Mesendoderm (in vitro differentiated cells): ENCODE data around the gene ACTN2.

Experiments used
- DNase-seq: peaks from one replicate; pipeline ENCODE4 v3.0.0; 2013
- H2AK5ac ChIP-seq: 2 replicates; pipeline ENCODE4 v1.6.1; 2013; ENCODE audit warnings: low read length, inconsistent platforms
- H2BK120ac ChIP-seq: 2 replicates; pipeline ENCODE4 v1.6.1; 2013; ENCODE audit warnings: low read depth, mild to moderate bottlenecking, low read length, moderate library complexity, mixed read lengths
- H2BK15ac ChIP-seq: replicated peaks from 2 replicates; pipeline ENCODE4 v1.6.1; 2013; ENCODE audit warnings: low read depth, mild to moderate bottlenecking, moderate library complexity
- H2BK5ac ChIP-seq: 2 replicates; pipeline ENCODE4 v1.6.1; 2013; ENCODE audit warnings: low read length, inconsistent platforms
- H3K18ac ChIP-seq: 2 replicates; pipeline ENCODE4 v1.6.1; 2013; ENCODE audit warnings: mild to moderate bottlenecking, low read length, mixed read lengths
- H3K23ac ChIP-seq: one replicate; pipeline ENCODE4 v1.6.1; 2013; ENCODE audit warnings: low read length
- H3K27ac ChIP-seq: 2 replicates; pipeline ENCODE4 v1.5.1; 2013; ENCODE audit warnings: low read depth, mild to moderate bottlenecking, inconsistent platforms, low read length, moderate library complexity
- H3K27me3 ChIP-seq: 2 replicates; pipeline ENCODE4 v1.6.1; 2013; ENCODE audit warnings: low read length, control low read depth, mild to moderate bottlenecking, inconsistent platforms; ENCODE audit not compliant: insufficient read depth, poor library complexity
- H3K36me3 ChIP-seq: 2 replicates; pipeline ENCODE4 v1.6.1; 2013; ENCODE audit warnings: low read length, inconsistent platforms; ENCODE audit not compliant: control insufficient read depth, insufficient read depth
- H3K4ac ChIP-seq: one replicate; pipeline ENCODE4 v1.6.1; 2013; ENCODE audit warnings: low read depth, mild to moderate bottlenecking, low read length, moderate library complexity
- H3K4me1 ChIP-seq: 2 replicates; pipeline ENCODE4 v1.6.1; 2013; ENCODE audit warnings: low read depth, low read length, inconsistent platforms; ENCODE audit not compliant: control insufficient read depth
- H3K4me2 ChIP-seq: 2 replicates; pipeline ENCODE4 v1.6.1; 2013; ENCODE audit warnings: low read length
- H3K4me3 ChIP-seq: 2 replicates; pipeline ENCODE4 v1.5.1; 2013; ENCODE audit warnings: mild to moderate bottlenecking, low read length
- H3K56ac ChIP-seq: one replicate; pipeline ENCODE4 v1.6.1; 2013; ENCODE audit warnings: low read length
- H3K79me1 ChIP-seq: 2 replicates; pipeline ENCODE4 v1.6.1; 2013; ENCODE audit warnings: low read length, inconsistent platforms
- H3K79me2 ChIP-seq: 2 replicates; pipeline ENCODE4 v1.6.1; 2013; ENCODE audit warnings: mild to moderate bottlenecking, low read length; ENCODE audit not compliant: control insufficient read depth, insufficient read depth
- H3K9ac ChIP-seq: 2 replicates; pipeline ENCODE4 v1.6.1; 2013; ENCODE audit warnings: low read length, inconsistent platforms
- H4K5ac ChIP-seq: one replicate; pipeline ENCODE4 v1.6.1; 2013; ENCODE audit warnings: low read length
- H4K8ac ChIP-seq: one replicate; pipeline ENCODE4 v1.6.1; 2013; ENCODE audit warnings: low read depth, mild to moderate bottlenecking, control low read depth, low read length, moderate library complexity
- WGBS: extraction: QIAGEN DNeasy Blood & Tissue Kit; methylation state at CpG from one replicate; pipeline ENCODE4 v1.1.7; 2013; ENCODE audit warnings: low lambda C conversion rate, missing lambda C conversion rate; ENCODE audit not compliant: insufficient coverage; ENCODE audit errors: extremely low coverage; 5-methylcytosine and 5-hydroxymethylcytosine counted together

ACTN2 gene

GRCh38 chr1:236692742-236693141 is 6.4 kb downstream of the ACTN2 start:
- no peaks in the 10 kb centered on the region for H3K36me3 ChIP-seq
- no peak overlapping the region for H3K18ac ChIP-seq
- no peak overlapping the region for H3K4me3 ChIP-seq
- WGBS: no CpG with 5 or more reads among the region's 10 CpGs
- no peaks in the 10 kb centered on the region for H3K4me1 ChIP-seq
- H2BK120ac ChIP-seq: no peak overlapping the region
- no peak overlapping the region for H2BK15ac ChIP-seq
- H4K5ac ChIP-seq: no peak overlapping the region
- H3K79me2 ChIP-seq: no peaks in the 10 kb centered on the region
- H3K27ac ChIP-seq: no peak overlapping the region
- no peak overlapping the region for H3K56ac ChIP-seq
- H2BK5ac ChIP-seq: no peak overlapping the region
- H3K27me3 ChIP-seq: no peaks in the 10 kb centered on the region
- no peak overlapping the region for H3K23ac ChIP-seq
- no peak overlapping the region for H3K4me2 ChIP-seq
- H3K4ac ChIP-seq: no peak overlapping the region
- H3K9ac ChIP-seq: no peak overlapping the region
- H2AK5ac ChIP-seq: no peak overlapping the region
- no peak for DNase-seq
- no peaks in the 10 kb centered on the region for H3K79me1 ChIP-seq
- H4K8ac ChIP-seq: no peak overlapping the region

GRCh38 chr1:236699366-236699765 is 13.1 kb downstream of the ACTN2 start:
- no peaks in the 10 kb centered on the region for H3K36me3 ChIP-seq
- no CpG with 5 or more reads among the region's 6 CpGs for WGBS
- no peak overlapping the region for H2BK120ac ChIP-seq
- H3K4me1 ChIP-seq: peaks cover 2% of the 10 kb centered on the region
- no peak overlapping the region for H2BK15ac ChIP-seq
- no peak overlapping the region for H3K18ac ChIP-seq
- H3K27me3 ChIP-seq: no peaks in the 10 kb centered on the region
- no peak overlapping the region for H2AK5ac ChIP-seq
- no peak overlapping the region for H3K4ac ChIP-seq
- H3K79me2 ChIP-seq: no peaks in the 10 kb centered on the region
- H3K56ac ChIP-seq: no peak overlapping the region
- no peak overlapping the region for H4K5ac ChIP-seq
- H3K23ac ChIP-seq: no peak overlapping the region
- no peak overlapping the region for H3K4me2 ChIP-seq
- H3K79me1 ChIP-seq: no peaks in the 10 kb centered on the region
- no peak overlapping the region for H4K8ac ChIP-seq
- no peak overlapping the region for H2BK5ac ChIP-seq
- no peak for DNase-seq
- no peak overlapping the region for H3K27ac ChIP-seq
- no peak overlapping the region for H3K9ac ChIP-seq
- no peak overlapping the region for H3K4me3 ChIP-seq

DNA sequence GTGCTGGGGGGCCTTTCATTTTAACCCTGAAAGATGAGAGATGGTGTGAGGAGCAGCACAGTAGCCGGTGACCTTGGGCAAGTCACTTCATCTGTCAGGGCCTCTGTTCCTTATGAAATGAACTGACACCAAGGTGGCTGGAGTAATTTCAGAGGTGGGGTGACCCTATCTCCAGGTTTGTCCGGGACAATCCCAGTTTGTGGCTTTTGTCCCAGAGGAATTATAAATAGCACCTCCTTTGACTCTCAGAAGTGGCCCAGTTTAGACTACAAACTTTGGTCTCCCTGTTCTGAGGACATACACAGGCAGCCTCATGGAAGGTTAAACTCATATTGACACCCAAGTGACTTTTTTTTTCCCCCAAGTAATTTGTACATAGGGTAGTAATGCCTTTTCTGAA is 14.6 kb downstream of the ACTN2 start:
- H3K18ac ChIP-seq: no peak overlapping the region
- no peaks in the 10 kb centered on the region for H3K27me3 ChIP-seq
- H2AK5ac ChIP-seq: no peak overlapping the region
- no peak overlapping the region for H3K56ac ChIP-seq
- no peak overlapping the region for H3K4me2 ChIP-seq
- H4K8ac ChIP-seq: no peak overlapping the region
- no peak overlapping the region for H2BK15ac ChIP-seq
- no peak overlapping the region for H3K9ac ChIP-seq
- no peak overlapping the region for H3K4me3 ChIP-seq
- no peak overlapping the region for H2BK5ac ChIP-seq
- H4K5ac ChIP-seq: no peak overlapping the region
- no peaks in the 10 kb centered on the region for H3K36me3 ChIP-seq
- no peak overlapping the region for H2BK120ac ChIP-seq
- no peak overlapping the region for H3K4ac ChIP-seq
- no peak overlapping the region for H3K23ac ChIP-seq
- WGBS: no CpG with 5 or more reads among the region's 2 CpGs
- DNase-seq: no peak
- H3K27ac ChIP-seq: no peak overlapping the region
- H3K4me1 ChIP-seq: peaks cover 2% of the 10 kb centered on the region
- no peaks in the 10 kb centered on the region for H3K79me2 ChIP-seq
- no peaks in the 10 kb centered on the region for H3K79me1 ChIP-seq

DNA sequence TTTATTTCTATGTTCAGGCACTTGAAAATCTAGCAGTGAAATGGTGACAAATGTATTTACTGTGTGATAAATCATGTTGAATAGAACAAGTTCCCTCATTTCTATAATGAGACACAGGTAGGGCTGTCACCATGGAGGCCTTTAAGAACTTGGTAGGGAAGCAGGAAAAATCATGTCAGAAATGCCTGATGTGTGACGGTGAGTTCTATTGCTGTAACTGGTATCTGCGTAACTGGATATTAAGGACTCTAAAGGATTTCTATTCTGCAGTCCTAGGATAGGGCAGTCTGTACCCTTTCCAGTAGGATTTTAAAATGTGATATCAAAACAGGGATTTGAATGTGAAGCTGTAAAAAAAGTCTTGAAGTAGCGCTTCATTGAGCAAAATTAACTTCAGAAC is 15.5 kb downstream of the ACTN2 start:
- Histone ChIP-seq H3K56ac (no peak overlapping the region), H3K4me3 (no peak overlapping the region), H3K23ac (no peak overlapping the region), H2BK5ac (no peak overlapping the region), H3K36me3 (no peaks in the 10 kb centered on the region), H2AK5ac (no peak overlapping the region), H4K5ac (no peak overlapping the region), H3K79me2 (no peaks in the 10 kb centered on the region), H3K18ac (no peak overlapping the region), H3K27me3 (no peaks in the 10 kb centered on the region), H3K9ac (no peak overlapping the region), H3K4ac (no peak overlapping the region), H3K4me2 (no peak overlapping the region), H2BK120ac (no peak overlapping the region), H3K79me1 (no peaks in the 10 kb centered on the region), H3K27ac (no peak overlapping the region), H3K4me1 (peaks cover 2% of the 10 kb centered on the region), H2BK15ac (no peak overlapping the region), H4K8ac (no peak overlapping the region)
- no CpG with 5 or more reads among the region's 3 CpGs for WGBS
- no peak for DNase-seq

DNA sequence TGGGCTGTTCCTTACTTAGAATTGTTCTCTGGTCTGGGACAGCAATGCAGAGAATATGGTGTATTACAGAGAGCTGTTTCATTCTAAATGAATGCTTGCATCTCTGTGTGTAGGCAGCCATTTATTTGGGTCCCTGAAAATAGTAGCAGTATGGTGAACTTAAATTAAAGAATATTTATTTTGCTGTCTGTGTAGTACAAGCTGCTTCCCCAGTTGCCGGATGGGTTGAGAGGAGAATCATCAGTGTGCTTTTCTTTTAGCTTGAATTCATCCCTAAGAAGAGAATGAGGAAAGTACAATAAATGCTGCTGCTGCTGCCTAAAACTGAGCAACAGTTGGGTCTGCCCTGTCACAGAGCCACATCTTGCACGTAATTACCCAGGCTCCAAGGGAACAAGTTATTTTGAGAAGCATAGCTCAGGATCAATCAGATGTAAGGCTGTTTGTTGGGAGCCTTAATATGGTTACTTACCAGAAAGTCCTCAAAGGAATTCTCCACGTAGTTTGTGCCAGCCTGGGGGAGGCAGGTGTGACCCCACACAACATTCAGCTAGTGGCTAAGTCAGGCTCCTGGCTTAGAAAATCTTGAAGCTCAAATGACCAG is 16.6 kb downstream of the ACTN2 start:
- Histone ChIP-seq H3K36me3 (no peaks in the 10 kb centered on the region), H3K18ac (no peak overlapping the region), H3K4me1 (peaks cover 2% of the 10 kb centered on the region), H2BK5ac (no peak overlapping the region), H3K79me2 (no peaks in the 10 kb centered on the region), H3K4me3 (no peak overlapping the region), H3K9ac (no peak overlapping the region), H3K56ac (no peak overlapping the region), H2BK15ac (no peak overlapping the region), H3K27me3 (no peaks in the 10 kb centered on the region), H3K23ac (no peak overlapping the region), H4K8ac (no peak overlapping the region), H3K4me2 (no peak overlapping the region), H2BK120ac (no peak overlapping the region), H2AK5ac (no peak overlapping the region), H4K5ac (no peak overlapping the region), H3K4ac (no peak overlapping the region), H3K27ac (no peak overlapping the region), H3K79me1 (no peaks in the 10 kb centered on the region)
- WGBS: no CpG with 5 or more reads among the region's 3 CpGs
- no peak for DNase-seq

DNA sequence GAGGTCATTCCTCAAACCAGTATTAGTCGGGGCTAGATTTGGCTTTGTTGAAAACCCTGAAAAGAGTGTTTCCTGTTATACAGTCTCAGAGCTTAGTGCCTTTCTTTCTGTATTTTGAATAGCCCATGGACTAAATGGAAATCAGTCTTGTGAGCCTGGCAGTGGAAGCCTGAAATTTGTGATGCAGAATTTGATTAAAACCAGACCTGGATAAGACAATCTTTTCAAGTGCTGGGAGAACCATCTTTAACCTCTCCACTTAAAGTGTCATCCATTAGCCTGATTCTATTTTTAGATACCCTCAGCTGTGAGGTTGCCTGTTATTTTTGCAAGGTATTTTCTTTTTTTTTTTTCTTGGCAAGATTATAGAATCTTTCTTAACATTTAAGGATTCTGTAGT is 19.5 kb downstream of the ACTN2 start:
- no peaks in the 10 kb centered on the region for H3K79me1 ChIP-seq
- H3K18ac ChIP-seq: no peak overlapping the region
- WGBS: no CpG with 5 or more reads among the region's 1 CpG
- H3K27me3 ChIP-seq: no peaks in the 10 kb centered on the region
- no peak overlapping the region for H3K9ac ChIP-seq
- no peak overlapping the region for H2BK5ac ChIP-seq
- H3K4me1 ChIP-seq: peaks cover 2% of the 10 kb centered on the region
- H2AK5ac ChIP-seq: no peak overlapping the region
- H3K4ac ChIP-seq: no peak overlapping the region
- no peaks in the 10 kb centered on the region for H3K79me2 ChIP-seq
- no peak overlapping the region for H2BK15ac ChIP-seq
- H3K27ac ChIP-seq: no peak overlapping the region
- DNase-seq: no peak
- no peaks in the 10 kb centered on the region for H3K36me3 ChIP-seq
- H4K5ac ChIP-seq: no peak overlapping the region
- no peak overlapping the region for H3K4me2 ChIP-seq
- H4K8ac ChIP-seq: no peak overlapping the region
- H3K4me3 ChIP-seq: no peak overlapping the region
- H2BK120ac ChIP-seq: no peak overlapping the region
- H3K23ac ChIP-seq: no peak overlapping the region
- H3K56ac ChIP-seq: no peak overlapping the region
